NCI-H748 treated with DMSO at 0.1 percent for 48 hours (cell line): Measurements from ENCODE around the gene ASAP2.

Source experiments
- DNase-seq: peaks from one replicate; lab custom pipeline; 2025; lab: John Stamatoyannopoulos, UW

Gene ASAP2

GRCh38 chr2:9355270-9355669 is 148.7 kb downstream of the ASAP2 start:
- DNase-seq, result no peak

- DNase-seq, result no peak
Observed at GRCh38 chr2:9355716-9356115, 149.1 kb downstream of the ASAP2 start.

GRCh38 chr2:9356261-9356660 is 149.6 kb downstream of the ASAP2 start:
- no peak for DNase-seq

- DNase-seq, result no peak
Observed at GRCh38 chr2:9358846-9359245, 152.2 kb downstream of the ASAP2 start.

GRCh38 chr2:9359463-9359862 is 152.9 kb downstream of the ASAP2 start:
- DNase-seq, result no peak

- no peak for DNase-seq
Observed at GRCh38 chr2:9360110-9360509, 153.5 kb downstream of the ASAP2 start.

- no peak for DNase-seq
Observed at GRCh38 chr2:9360701-9361100, 154.1 kb downstream of the ASAP2 start.

GRCh38 chr2:9364373-9364772 is 157.8 kb downstream of the ASAP2 start:
- no peak for DNase-seq

GRCh38 chr2:9364791-9365497 is 158.3 kb downstream of the ASAP2 start:
- DNase-seq, result no peak

- no peak for DNase-seq
Observed at GRCh38 chr2:9365498-9366019, 158.9 kb downstream of the ASAP2 start.

GRCh38 chr2:9366026-9366425 is 159.4 kb downstream of the ASAP2 start:
- DNase-seq, result no peak

GRCh38 chr2:9370746-9371145 is 164.1 kb downstream of the ASAP2 start:
- DNase-seq, result no peak

- DNase-seq, result no peak
Observed at GRCh38 chr2:9373047-9373446, 166.4 kb downstream of the ASAP2 start.

- DNase-seq, result no peak
Observed at GRCh38 chr2:9373476-9373875, 166.9 kb downstream of the ASAP2 start.

GRCh38 chr2:9374071-9374730 is 167.6 kb downstream of the ASAP2 start:
- DNase-seq, result no peak

- DNase-seq, result no peak
Observed at GRCh38 chr2:9375857-9376428, 169.3 kb downstream of the ASAP2 start.

GRCh38 chr2:9377461-9378097 is 171.0 kb downstream of the ASAP2 start:
- DNase-seq, result no peak

- DNase-seq, result no peak
Observed at GRCh38 chr2:9378433-9379390, 172.1 kb downstream of the ASAP2 start.

- DNase-seq, result no peak
Observed at GRCh38 chr2:9379391-9379755, 172.8 kb downstream of the ASAP2 start.

- DNase-seq, result no peak
Observed at GRCh38 chr2:9380702-9381628, 174.4 kb downstream of the ASAP2 start.
